Measurements from ENCODE around the gene GFAP.
A peak's percentile ranks its signal among the peaks of the same experiment; 100 is the strongest.

Gene GFAP

DNA sequence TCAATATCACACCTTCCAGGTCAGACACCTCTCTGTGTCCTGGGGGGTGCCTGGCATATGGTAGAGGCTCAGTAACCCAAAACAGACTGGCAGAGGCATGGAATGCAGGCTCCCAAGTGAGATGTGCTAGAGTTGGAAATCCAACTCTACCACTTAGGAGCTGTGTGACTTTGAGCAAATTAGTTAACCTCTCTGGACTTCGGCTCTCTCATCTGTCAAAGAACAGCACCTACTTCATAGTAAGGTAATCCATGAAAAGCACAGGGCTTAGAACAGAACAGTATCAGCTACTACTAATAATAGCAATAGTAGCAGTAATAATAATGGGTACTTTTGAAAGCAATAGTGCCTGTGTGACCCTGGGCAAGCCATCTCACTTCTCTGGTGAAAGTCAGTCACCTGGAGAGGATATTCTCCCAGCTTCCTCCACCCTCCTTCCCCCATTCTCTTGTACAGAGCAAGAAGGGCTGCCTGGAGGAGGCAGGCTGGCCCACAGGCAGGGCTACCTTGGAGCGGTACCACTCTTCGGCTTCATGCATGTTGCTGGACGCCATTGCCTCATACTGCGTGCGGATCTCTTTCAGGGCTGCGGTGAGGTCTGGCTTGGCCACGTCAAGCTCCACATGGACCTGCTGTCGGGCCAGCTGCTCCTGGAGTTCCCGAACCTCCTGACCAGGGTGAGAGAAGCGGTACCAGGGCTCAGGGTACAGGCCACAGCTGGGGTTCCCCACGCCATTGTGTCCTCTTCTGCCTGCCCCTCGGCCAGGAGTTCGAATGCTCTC is 2.3 kb downstream of the GFAP start:
- DNase-seq = no peak

DNA sequence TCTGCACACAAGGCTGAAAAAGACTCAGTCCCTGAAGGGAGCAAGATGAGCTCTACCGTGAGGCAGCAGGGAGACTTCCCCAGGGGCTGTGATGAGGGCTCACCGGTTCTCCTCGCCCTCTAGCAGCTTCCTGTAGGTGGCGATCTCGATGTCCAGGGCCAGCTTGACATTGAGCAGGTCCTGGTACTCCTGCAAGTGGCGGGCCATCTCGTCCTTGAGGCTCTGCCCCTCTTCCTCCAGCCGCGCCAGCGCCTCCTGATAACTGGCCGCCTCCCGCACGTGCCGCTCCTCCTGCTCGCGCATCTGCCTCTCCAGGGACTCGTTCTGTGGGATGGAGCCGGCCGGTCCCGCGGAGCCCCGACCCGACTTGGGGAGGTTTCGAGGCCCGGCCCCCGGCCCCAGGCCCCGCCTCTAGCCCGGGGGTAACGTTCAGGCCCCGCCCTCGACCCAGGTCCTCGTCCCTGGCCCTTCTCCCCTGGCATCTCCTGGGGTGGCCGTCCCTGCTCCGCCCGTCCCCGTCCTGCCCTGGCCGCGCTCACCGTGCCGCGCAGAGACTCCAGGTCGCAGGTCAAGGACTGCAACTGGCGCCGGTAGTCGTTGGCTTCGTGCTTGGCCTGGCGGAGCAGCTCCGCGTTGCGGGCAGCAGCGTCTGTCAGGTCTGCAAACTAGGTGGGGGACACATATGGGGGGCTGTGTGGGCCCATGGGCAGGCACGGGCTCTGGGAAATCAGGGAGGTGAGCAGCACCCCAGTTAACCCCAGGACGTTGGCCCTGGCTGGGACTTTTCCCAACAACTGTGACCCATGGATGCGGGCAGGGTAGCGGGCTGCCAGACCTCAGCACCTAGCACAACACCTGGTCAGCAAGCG is 3.9 kb downstream of the GFAP start:
- no peak for DNase-seq

DNA sequence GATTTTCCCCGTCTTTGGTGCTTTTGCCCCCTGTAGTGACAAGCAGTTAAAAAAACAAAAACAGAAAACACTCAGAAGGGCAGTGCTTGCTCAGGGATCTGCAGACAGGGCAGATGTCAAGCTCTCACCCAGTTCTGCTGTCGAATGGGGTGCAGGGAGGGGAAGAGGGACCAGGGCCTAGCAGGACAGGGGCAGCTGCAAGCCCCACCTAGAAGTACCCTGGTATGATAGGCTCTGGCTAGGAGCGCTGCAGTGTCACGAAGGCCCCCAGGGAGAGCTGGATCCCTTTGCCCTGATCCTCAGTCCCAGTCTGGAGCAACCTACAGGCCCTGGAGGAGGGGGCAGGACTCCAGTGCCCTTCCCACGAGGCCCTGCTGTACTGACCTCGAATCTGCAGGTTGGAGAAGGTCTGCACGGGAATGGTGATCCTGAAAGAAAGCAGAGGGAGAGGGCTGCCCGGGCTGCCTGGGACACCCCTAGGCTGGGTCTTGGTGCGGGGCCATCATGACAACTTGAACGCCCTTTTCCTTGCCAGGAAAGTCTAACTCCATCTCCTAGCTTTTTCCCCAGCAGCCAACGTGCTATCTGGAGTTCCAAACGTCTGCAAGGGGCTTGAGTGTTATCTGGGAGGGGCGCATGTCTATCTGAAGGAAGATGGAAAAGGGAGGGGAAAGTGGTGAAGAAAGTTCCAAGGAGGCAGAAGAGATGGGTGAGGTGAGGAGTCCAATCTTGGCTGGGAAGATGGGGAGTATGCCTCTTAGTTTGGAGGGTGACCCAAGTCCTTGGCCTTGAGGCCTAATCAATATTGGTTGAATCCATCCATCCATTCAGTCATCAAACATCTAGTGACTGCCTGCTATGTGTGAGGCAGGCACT is 4.8 kb downstream of the GFAP start:
- no peak for DNase-seq

DNA sequence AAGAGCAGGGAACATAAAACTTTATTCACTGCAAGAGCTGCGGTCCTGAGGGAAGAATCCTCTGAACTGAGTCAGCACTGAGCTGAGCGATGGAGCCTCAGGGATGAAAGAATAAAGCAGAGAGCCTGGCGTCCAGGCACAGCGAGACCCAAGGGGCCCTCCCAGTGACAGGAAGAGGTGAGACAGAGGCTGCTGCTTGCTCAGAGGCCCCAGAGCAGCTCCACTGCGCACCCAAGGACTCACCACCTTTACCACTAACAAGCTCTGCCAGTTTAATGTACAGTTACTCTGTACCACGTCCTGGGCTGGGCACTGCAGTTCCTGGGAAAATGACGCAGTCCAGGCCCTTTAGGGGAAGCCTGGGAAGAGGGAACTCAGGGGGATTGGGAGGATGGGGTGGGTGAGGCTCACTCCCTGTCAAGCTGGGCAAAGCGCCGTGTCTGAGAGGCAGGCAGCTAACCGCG is 5.6 kb downstream of the GFAP start:
- DNase-seq = no peak

DNA sequence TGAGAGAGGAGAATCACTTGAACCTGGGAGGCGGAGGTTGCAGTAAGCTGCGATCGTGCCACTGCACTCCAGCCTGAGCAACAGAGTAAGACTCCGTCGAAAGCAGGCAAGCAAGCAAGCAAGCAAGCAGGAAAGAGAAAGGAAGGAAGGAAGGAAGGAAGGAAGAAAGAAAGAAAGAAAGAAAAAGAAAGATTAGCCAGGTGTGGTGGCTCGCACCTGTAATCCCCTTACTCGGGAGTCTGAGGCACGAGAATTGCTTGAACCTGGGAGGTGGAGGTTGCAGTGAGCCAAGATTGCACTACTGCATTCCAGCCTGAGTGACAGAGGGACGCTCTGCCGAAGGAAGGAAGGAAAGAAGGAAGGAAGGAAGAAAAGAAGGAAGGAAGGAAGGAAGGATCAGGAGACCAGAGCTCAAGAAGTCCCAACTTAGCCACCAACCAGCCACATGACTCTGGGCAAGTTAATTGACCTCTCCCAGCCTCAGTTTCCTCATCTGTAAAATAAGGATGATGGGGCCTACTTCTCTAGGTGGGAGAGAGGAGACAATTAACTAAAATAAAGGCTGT is 6.5 kb downstream of the GFAP start:
- no peak for DNase-seq

DNA sequence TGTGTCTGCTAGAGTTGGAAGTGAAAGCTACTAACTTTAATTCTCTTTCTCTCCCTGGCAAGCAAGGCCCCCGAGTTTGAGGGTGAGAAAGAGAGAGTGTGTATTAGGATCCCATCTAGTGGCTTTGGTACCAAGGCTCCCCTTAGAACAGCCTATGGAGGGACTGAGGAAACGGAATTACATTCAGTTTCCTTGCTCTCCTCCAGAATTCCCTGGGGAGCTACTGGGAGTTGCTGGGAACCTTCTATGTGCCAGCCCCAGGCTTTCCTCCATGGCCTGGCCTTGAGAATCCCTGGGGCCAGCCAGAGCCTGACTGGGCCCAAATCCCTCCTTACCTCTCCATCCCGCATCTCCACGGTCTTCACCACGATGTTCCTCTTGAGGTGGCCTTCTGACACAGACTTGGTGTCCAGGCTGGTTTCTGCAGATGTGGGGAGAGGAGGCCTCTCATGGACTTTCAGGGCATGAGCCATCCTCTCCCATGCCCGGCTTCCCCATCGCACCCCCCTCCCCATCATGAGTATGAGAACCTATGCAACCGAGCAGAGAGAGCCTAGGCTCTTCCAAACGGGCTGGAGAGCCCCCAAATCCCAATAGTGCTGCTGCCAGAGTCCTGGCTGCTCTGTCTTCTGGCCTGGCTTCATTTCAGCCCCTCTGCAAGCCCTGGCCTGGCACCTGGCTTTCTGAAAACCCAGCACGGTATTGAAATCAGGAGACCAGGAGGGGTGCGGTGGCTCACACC is 7.4 kb downstream of the GFAP start:
- DNase-seq = no peak

DNA sequence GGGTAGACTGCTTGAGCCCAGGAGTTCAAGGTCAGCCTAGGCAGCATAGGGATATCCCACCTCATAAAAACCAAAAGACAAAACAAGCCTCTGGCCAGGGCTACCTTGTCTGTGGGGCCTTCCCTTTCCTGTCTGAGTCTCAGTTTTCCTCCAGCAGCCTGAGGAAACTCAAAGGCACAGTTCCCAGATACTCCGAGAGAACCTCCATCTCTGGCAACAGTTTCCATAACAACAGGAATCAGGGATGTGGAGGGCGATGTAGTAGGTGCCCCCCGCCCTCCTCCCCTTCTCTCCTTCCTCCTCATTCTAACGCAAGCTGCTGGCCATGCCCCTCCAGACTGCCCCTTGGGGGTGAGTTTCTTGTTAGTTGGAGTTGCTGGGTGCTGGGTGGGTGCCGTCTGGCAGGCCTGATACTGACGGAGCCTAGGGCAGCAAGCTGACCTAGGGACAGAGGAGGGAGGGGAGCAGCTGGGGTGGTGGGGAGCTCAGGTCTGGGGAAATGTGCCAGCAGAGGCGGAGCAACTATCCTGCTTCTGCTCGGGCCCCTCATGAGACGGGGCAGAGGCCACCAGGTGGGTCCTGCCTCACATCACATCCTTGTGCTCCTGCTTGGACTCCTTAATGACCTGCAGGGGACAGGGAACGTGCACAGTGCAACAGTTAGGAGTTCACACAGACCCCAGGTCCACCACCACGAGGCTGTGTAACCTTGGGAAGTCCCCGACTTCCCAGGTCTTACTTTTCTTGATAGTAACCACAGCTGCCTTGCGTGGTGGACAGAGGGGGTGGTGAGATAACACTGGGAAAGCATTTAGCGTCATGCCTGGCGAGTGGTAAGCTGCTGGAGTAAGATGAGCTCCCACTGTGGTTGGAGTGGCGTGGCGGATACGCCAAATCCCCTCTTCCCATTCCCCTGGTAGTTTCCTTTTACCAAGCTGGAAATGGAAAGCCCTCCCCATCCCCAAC is 8.3 kb downstream of the GFAP start:
- no peak for DNase-seq

DNA sequence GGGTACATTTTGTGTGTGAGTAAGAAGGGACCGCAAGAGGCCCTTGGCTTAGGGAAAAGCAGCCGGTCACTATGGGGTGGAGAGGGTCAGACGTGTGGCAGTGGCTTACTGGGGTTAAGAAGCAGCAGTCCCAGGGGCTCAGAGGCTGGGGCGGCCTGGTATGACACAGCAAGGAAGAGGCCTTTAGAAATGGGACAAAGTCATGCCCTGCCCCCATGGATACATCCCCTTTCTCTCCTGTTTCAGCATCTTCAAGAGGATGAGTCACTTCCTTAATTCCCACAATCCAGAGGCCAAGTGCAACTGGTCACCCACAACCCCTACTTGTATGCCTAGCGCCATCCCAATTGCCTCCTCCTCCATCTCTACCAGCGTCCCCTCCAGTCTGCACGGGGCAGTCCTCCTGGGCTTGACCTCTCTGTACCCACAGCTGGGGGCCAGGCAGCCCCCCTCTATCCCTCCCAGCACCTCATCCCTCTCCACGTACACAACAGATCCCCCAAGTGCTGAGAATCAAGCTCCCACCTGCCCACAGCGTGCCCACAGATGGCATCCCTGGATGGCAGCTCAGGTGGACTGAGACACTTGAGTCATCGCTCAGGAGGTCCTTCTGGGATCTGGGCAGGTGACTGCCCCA is 9.2 kb downstream of the GFAP start:
- no peak for DNase-seq

DNA sequence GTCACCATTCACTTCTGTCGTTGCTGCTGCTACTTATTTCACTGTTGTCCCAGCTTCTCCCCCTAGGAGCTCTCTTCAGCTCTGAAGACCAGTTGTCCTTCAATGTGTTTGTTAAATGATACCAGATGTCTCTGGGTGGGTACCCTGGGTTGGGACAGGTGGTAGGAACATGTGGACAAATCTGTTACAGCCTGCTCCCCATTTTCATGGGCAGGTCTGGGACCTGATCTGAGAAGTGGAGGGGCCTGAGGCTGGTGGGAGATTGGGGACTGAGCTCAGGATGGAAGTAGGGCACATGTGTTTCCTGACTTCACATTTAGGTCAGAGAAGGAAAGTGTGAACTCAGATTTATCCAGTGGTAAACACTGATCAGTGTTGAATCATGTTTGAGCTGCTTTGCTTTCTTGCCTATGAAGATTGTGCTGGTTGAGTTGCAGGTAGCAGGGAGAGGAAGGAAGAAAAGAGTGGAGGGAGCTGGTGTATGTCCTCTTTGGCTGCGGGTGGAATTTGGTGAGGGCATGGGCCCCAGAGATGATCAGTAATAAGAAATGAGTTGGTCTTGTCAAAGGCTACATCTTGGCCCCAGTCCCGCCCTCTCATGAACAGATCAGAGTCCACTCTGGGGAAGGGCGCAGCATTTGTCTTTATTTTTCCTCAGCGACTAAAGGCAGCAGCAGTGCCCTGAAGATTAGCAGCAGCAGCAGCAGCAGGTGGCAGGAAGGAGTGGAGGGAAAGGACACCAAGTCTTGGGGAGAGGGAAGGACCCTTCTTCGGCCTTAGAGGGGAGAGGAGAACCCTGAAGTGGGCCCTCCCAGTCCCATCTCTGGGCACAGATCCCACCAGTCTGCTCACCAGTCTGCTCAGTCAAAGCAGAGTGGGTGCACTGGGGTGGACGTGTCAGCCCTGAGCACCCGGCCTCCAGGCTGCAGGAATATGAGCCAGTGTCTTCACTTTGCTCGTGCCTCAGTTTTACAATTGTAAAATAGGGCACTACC is 10.0 kb downstream of the GFAP start:
- DNase-seq = no peak

DNA sequence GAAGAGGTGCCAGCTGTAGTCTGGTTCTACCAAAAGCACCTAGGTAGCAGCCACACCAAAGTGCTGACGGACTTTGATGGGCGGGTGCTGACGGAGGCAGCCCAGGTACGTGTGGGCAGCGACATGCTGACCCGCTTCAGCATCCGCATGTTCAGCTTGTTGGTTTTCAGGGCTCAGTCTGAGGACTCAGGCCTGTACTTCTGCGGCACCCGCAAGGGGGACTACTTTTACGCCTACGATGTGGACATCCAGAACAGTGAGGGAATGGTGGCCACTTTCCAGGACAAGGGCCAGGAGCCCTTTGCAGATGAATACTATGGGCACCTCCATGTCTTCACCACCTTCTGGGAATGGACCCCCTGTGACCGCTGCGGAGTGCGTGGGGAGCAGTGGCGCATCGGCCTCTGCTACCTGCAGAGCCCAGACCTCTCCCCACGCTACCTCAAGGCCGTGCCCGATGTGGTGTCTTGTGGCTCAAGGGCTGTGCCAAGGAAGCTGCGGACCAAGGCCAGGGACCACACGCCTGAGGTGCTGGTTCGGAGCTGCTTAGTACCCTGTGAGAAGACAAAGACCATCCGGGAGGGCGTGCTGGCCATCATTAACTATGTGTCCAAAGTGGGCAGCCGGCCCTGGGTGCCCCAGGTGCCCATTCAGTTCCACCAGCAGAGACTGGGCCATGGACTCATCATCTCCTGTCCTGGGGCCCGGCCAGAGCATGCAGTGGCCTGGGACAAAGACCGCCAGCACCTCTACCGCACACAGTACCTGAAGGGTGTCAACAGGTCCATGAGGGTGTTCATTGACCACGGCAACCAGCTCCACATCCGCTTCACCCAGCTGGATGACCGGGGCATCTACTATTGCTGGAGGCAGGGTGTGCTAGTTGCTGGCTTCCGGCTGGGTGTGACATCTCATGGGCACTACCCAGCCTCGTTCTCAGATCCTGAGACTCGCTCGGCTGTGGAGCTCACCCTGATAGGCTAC is 11.0 kb downstream of the GFAP start:
- no peak for DNase-seq

DNA sequence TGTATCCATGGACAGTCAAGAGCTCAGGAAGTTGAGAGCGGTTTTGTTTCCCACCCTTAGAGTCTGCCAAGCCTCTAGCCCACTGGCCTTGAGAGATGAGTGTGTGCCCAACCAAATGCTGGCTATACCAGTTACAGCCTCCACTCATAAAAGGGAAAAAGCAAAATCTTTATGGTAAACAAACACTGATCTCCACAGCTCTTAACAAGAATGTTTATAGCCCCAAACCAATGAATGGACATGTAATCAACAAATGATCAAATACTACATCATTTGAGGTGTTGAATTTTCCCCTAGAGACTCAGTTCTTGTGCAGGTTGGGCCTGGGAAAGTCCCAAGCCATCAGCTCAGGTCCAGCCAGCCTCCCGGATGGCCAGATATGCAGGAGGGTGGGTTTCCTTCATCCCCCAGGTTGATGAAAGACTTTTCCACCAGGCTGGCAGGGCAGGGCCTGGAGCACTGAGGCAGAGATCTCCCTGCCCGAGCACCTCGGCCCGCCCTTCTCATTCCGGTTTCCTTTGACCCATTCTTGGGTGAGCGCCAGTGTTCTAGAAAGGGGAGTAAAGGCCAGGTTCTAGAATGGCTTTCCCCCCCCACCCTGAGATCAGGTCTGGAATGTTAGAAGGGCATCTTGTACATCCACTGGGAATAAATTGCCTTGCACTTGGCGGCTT is 12.2 kb downstream of the GFAP start:
- no peak for DNase-seq

DNA sequence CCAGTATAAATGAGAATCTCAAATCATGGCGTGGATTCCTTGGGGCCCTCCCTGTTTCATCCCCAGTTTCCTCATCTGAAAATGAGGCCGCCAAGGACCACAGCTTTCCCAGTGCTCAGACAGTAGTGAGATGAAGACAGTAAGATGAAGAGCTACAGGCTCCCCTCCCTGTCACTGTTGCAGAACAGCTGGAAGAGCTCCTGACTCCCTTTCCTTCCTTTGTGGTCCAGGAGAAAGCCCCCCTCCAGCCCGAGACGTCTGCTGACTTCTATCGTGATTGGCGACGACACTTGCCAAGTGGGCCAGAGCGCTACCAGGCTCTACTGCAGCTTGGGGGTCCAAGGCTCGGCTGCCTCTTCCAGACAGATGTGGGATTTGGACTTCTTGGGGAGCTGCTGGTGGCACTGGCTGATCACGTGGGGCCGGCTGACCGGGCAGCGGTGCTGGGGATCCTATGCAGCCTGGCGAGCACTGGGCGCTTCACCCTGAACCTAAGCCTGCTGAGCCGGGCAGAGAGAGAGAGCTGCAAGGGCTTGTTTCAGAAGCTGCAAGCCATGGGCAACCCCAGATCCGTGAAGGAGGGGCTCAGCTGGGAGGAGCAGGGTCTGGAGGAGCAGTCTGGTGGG is 13.1 kb downstream of the GFAP start:
- no peak for DNase-seq

DNA sequence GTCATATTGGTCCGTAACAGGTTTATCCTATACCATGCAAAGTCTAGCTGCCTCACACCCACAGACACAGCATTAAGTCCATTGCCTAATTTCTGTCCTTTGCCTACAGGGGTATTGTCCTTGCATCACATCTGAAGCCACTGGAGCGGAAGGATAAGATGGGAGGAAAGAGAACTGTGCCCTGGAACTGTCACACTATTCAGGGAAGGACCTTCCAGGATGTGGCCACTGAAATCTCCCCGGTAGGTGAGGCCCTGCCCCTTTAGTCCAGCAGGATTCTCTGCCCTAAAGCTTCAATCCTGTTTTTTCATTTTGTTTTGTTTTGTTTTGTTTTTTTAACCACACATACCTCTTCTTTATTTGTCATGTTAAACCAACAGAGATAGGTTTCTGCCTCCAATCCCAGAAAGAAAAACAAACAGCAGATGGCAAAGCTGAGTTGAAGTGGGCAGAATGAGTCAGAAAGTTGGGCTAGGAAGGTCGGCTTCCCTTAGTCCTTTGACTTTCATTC is 13.8 kb downstream of the GFAP start:
- no peak for DNase-seq

DNA sequence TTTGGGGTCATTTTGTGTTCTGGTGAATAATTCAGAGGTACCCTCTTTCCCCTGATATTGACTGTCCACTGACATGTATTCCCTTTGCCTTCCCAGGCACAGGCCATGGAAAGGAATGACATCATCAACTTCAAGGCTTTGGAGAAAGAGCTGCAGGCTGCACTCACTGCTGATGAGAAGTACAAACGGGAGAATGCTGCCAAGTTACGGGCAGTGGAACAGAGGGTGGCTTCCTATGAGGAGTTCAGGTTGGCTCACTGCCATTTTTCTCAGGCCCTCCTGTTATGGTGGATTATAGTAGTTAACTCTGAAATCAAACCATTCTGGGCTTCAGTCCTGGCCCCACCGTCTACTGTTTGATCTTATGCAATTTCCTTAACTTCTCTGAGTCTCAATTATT is 14.4 kb downstream of the GFAP start:
- DNase-seq = no peak

DNA sequence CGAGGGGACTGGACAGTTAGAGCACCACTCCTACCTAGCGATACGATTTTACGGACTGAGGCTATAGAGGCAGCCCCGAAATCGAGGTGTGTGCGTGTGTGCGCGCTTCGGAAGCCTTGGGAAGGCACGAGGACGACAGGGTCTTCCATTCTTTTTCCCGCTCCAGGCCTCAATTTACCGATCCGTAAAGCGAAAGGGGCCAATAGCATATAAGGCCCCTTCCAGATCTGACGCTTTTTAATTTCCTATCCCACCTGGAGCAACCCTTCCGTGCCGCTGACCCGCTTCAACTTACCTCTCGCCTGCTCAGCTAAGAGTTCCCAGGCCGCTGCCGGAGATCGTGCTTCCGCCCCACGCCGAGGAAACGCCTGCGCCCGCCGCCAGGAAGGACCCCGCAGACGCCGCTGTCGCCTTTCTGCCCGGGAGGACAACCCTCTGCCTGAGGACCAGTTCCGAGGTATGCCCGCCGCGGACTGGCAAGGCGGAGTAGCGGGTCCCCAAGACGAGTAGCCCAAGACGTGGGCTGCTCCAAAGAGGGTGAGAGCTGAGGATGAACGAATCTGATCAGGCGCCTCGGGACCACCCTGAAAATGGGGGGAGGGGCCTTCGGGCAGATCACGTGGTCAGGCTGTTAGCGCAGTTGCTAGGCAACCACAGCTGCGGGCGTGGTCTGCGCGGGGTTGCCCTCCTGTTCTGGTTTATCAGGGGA is 16.1 kb downstream of the GFAP start, which contains the start of gene EFTUD2:
Gene EFTUD2 (minus strand): TSS at position 372 of the 709 bp plus-strand sequence. CDS start 4,924 bp downstream, outside the sequence.
- DNase-seq = peak; percentile 82

DNA sequence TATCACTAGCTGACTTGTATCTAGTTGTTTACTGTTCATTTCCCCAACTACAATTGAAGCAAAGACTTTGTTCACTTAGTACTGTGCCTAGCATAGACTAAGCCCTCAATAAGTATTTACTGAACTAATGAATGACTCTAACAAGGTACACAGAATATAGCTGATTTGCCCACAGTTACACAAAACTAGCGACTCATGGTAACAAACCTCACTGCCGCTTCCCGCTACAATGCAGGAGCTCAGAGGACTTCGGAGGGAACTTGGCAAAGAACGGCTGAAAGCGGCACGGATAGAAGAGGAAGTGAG is 16.6 kb downstream of the GFAP start:
- DNase-seq = no peak
